Stimulated activated CD4-positive, alpha-beta T cell treated with anti-CD3 and anti-CD28 coated beads, Interleukin-2, amount 100 ng/mL, for 24 hours (primary cell): ENCODE results near the gene RFT1.

Source experiments
- DNase-seq, 2 donors: peaks; one replicate each; pipeline ENCODE4 v3.0.0-alpha.2; 2020

RFT1 gene

GRCh38 chr3:53122933-53123305 is 7.3 kb downstream of the RFT1 start:
- no peak for DNase-seq

DNA sequence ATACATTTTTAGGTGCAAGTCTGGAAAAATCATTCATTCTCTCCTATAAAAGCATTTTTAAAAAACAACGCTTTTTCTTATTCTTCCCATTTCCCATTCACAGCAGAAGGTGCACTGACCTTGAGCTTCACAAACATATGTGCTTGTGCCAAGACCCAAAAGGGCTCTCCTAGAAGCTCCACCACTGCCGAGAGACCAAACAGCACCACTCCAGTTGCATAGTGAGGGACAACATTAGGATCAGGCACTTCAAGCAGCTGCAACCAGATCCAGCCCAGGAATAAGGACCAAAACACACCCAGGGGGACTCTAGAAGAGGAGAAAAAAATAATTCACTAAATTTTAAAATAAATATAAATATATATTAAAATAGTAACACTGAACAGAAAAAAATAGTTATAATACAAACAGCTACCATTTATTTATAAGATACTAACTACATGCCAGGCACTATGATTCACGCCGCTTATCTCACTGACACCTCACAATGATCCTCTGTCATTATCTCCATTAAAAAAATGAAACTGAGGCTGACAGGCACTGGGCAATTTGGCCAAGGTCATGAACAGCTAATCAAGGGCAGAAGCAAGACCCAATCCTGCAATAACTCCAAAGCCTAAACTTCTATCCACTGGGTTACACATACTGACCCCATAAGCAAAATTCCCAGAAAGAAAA is 7.8 kb downstream of the RFT1 start:
- DNase-seq = no peak

GRCh38 chr3:53120336-53120735 is 9.9 kb downstream of the RFT1 start:
- no peak for DNase-seq

DNA sequence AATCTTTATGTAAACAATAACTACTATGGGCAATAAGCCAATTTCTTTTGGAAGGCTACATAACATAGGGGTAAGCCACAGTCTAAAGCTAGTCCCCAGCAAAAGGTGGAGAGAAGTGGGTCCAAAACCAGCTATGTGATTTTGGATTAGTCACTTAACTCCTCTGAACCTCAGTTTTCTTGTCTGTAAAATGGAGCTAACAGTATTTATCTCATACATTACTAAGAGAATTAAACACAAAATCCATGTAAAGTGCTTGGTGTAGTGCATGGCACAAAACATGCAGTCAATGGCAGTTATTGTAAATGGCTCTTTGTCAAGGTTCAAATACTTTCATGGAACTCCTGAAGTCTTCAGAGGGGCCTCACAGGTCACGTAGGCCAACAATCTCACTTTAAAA is 13.3 kb downstream of the RFT1 start:
- no peak for DNase-seq

DNA sequence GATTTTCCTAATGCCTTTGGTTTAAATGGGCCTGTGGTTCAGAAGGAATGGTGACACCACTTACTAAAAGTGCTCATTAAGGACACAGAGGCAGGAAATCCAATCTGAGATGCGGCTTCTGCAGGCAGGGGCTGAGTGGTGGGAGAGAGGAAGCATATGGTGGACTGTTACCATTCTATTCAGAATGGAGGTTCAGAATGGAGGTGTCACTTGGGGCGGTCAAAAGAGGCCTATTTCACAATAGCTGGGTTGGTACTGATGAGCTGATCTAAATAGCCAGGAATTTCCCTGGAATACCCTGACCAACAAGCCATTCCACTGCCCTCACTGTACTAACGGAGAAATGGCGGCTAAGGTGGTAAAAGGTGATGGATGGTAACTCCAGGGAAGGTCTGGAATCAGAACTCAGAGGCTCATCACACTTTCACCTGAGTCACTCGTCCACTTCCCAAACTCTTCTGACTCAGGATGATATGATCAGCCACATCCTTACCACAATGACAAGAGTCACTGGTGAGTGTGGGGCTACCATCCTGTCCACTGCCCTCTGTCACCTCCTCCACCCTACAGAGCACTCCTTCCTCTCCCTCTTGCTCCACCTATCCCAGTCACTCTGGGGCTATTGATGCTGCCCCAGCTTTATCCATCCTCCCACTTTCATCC is 15.7 kb downstream of the RFT1 start:
- peak in 1 of 2 donors; percentile 13 for DNase-seq

DNA sequence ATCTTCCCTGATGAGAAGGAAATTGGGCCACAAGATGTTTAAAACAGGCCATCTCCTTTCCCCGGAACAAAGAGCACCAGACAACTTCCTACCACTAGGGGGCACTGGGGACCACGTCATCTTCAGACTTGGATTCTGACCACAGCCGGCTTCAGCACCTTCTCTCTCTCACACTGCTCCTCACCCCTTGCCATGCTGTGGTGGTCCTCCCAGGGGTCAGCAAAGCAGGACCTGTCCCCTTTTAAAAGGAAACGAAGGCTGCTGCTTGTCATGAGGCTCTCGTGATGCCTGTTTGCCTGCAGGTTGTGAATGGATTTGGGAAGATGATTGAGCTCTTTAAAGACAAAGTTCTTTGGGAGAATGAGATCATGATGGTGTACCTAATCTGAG is 16.2 kb downstream of the RFT1 start:
- peak; percentile 80 to 86 for DNase-seq

GRCh38 chr3:53113293-53114010 is 16.8 kb downstream of the RFT1 start:
- DNase-seq = no peak

DNA sequence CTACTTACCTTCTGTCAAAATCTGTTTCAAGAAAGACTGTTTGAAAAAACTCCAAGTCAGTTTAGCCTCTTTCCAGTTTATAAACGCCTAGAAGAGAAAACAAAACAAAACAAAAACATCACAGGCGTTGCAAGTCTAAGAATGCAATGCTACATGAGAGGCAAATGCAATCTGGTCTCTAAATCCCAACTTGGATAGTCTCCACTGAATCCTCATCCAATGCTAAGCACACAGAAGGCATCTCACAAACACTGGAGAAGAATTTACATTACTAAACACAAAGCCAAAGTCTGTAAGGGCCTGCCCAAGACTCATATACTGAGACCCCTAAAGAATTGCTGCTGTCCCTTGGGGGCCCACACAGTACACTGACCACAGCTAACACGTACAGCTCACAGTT is 18.4 kb downstream of the RFT1 start:
- no peak for DNase-seq

GRCh38 chr3:53109891-53110771 is 20.1 kb downstream of the RFT1 start:
- DNase-seq = peak in 1 of 2 donors; percentile 48

DNA sequence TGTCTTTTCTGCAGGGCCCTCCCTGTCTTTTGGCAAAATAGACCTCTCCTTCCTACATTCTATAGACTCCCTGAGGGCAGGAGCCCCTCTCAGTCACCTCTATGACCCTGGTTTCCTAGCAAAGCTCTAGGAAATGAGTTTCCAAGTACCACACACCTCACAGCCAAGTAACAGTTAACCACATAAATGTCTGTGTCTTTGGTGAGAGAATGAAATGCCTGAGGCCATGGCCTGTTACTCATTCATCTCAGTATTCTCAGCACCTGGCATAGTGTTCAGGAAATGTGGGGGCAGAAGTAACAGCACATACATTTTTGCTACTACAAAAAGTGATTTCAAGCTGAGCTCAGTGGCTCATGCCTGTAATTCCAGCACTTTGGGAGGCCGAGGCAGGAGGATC is 21.0 kb downstream of the RFT1 start:
- no peak for DNase-seq

- no peak for DNase-seq
These were observed 25.5 kb downstream of the RFT1 start for GRCh38 chr3:53104762-53105161.

DNA sequence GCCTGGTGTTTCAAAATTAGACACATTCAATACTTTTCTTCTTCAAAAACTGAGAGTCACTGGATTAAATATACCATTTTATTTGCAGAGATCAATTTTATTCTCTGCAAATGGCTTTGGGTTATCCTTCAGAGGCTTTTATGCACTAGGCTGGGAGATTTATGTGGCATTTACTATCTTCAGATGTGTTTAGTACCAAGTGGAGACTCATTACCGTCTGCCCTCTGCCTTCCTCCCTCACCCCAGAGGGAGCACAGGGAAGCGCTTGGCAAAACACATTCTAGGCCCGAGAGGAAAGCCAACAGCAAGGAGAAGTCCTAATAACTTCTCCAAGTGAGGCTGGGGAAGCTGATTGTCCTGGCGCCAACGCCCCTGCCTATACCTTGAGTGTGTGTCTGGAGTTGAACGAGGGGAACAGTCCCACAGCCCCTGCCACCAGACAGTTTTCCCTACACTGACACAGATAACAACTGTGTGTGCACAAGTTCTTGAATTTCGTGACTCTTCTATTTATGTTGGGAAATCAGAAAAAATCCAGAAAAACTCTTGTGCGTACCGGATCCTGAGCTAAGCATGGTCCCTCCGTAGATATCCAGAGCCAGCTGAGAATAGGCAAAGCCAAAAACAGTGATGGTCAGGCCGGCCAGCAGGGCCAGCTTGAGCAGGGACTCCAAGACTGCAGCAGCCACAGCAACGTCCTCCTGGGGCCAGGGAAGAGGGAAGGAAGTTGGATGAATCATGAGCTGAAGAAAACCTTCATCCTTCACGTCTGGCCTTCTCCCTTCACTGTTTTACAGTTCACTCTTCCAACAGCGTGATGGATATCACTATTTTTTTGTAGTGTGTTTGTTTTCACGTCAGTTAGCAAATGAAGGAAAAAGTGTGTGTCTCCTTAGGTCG is 26.6 kb downstream of the RFT1 start:
- no peak for DNase-seq

- DNase-seq = peak; percentile 49 to 50
These were observed 27.6 kb downstream of the RFT1 start for GRCh38 chr3:53102601-53103147.

- DNase-seq = no peak
These were observed 28.3 kb downstream of the RFT1 start for GRCh38 chr3:53101956-53102355.

DNA sequence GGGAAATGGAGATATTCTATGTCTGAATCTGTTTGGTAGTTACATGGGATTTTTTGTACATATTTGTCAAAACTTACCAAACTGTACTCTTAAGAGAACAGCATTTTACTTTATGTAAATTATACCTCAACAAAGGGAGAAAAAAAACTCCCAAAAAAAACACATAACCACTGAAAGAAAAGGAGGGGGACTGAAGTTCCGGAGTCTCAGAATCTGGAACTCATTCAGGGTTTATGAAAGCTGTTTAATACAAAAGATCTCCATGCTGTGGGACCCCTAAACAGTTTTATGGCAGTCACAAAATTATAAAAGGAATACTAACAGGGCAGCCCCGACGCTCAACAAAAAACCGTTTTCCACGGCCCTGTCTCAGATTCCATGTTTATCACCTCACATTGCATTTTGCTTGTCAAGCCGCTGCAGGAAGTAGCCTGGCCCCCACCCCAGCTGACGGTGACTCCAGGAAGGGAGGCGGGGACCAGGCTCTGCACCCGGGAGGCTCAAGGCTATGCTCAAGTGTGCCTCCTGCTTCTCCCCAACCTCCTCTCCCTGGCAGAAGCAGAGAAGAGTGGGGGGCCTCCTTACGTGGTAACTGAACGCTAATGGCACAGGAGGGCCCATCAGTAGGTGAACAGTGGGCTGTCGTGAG is 29.3 kb downstream of the RFT1 start:
- no peak for DNase-seq

DNA sequence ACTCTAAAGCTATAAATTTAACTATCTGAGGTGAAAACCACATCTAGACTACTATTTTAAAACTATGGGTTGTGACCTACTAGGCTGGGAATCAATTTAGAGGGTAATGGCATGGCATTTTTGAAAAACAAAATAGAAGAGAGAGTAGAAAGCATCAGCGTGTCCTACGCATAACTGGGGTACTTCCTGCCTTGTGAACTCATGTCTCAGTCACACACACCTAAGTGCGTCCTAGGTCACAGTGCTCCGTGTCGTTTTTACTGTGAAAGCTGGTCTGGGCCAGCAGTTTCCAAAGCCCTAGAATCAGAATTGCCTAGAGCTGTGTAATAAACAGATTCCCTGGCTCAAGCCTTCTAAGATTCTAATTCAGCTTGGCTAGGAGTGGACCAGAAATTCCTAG is 32.3 kb downstream of the RFT1 start:
- no peak for DNase-seq

- no peak for DNase-seq
These were observed 37.3 kb downstream of the RFT1 start for GRCh38 chr3:53092942-53093341.

- DNase-seq = no peak
These were observed 38.0 kb downstream of the RFT1 start for GRCh38 chr3:53092216-53092615.

- no peak for DNase-seq
These were observed 39.2 kb downstream of the RFT1 start for GRCh38 chr3:53091011-53091410.

DNA sequence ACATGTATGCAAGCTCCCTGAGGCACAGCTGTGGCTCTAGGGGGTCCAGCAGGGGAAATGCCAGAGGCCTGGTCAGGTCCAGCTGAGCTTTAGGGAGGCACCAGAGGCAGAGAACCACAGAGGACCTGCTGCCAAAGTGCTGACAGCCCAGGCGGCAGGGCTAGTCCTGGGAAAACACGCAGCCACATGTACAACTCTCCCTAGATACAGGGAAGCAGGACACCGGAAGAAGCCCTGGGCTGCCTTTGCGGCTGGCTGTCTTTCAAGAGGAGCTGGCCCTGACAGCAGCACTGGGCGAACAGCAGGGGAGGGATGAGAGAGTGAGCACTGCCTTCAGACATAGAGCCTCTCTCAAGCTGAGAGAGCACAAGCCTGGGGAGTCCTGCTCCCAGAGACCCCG is 40.7 kb downstream of the RFT1 start:
- no peak for DNase-seq

DNA sequence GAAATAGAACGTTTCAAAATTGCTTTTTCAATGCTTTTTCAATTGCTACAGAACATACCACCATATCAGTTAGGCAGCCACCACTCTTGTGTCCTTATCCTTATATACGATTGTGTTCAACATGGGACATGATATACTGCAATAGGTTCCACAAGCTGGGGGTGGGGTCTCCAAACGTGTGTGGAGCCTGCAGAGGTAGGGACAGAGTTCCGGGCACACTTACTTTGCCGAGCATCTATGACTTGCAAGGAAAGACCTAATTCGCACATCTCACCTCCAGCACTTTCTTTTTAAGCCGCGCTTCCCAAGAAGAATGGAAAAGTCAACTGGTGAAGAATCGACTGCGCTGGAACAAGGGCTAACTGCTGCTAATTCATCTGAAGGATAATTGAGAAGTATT is 44.8 kb downstream of the RFT1 start:
- DNase-seq = no peak
